CD8-positive, alpha-beta memory T cell (primary cell): ENCODE results near the gene SRA1. TPM values are rescaled to one million over a fixed set of nuclear protein-coding genes. Genes with fewer than 3 reads are reported as not detected.

ENCODE experiments used
- CTCF ChIA-PET: fragments of 350-600 bp; sonication (Branson Sonifier 250); formaldehyde crosslinking; loops from one replicate; lab custom pipeline; 2021; ENCODE audit warnings: antibody characterized with exemption; lab: Charles Lee
- POLR2A ChIA-PET: fragments of 350-600 bp; sonication (Branson Sonifier 250); formaldehyde crosslinking; loops from one replicate; lab custom pipeline; 2021; ENCODE audit warnings: antibody characterized with exemption; lab: Charles Lee
- DNase-seq, 5 donors: peaks; one replicate each; pipeline versions ENCODE4 v3.0.0 to v3.0.0-alpha.2; 2020 to 2022; ENCODE audit warnings: mixed read lengths in 1 of 5
- H3K27ac ChIP-seq: one replicate; pipeline ENCODE4 v1.7.0; 2013; ENCODE audit warnings: low read depth, mild to moderate bottlenecking, low read length, moderate library complexity
- H3K27me3 ChIP-seq: 2 replicates; pipeline ENCODE4 v1.7.0; 2013; ENCODE audit warnings: low read length, mild to moderate bottlenecking; ENCODE audit not compliant: insufficient read depth, poor library complexity, severe bottlenecking
- H3K36me3 ChIP-seq: 2 replicates; pipeline ENCODE4 v1.7.0; 2013; ENCODE audit warnings: mild to moderate bottlenecking, low read length, moderate library complexity; ENCODE audit not compliant: insufficient read depth
- H3K4me1 ChIP-seq: 2 replicates; pipeline ENCODE4 v1.7.0; 2013; ENCODE audit warnings: mild to moderate bottlenecking, low read length, moderate library complexity; ENCODE audit not compliant: insufficient read depth
- H3K4me3 ChIP-seq: 2 replicates; pipeline ENCODE4 v1.7.0; 2013; ENCODE audit warnings: mild to moderate bottlenecking, low read length
- H3K9me3 ChIP-seq: 2 replicates; pipeline ENCODE4 v1.7.0; 2013; ENCODE audit warnings: mild to moderate bottlenecking, low read length
- H3K27ac Mint-ChIP-seq, 8 donors: one replicate each; pipeline ENCODE4 v1.8.0; 2020 to 2021; ENCODE audit warnings: mixed read lengths in 8 of 8, mild to moderate bottlenecking in 6 of 8, inconsistent platforms in 3 of 8, moderate library complexity in 3 of 8
- H3K27me3 Mint-ChIP-seq, 2 donors: one replicate each; pipeline ENCODE4 v1.8.0; 2020 to 2021; ENCODE audit warnings: mixed read lengths in 2 of 2, mild to moderate bottlenecking in 1 of 2, moderate library complexity in 1 of 2
- H3K36me3 Mint-ChIP-seq, 3 donors: one replicate each; pipeline ENCODE4 v1.8.0; 2020 to 2021; ENCODE audit warnings: mixed read lengths in 3 of 3, inconsistent platforms in 1 of 3, mild to moderate bottlenecking in 1 of 3
- H3K4me1 Mint-ChIP-seq, 3 donors: one replicate each; pipeline ENCODE4 v1.8.0; 2020 to 2021; ENCODE audit warnings: mixed read lengths in 3 of 3, inconsistent platforms in 1 of 3, mild to moderate bottlenecking in 1 of 3
- H3K4me3 Mint-ChIP-seq, 7 donors: one replicate each; pipeline ENCODE4 v1.8.0; 2020 to 2021; ENCODE audit warnings: mixed read lengths in 7 of 7, mild to moderate bottlenecking in 6 of 7, moderate library complexity in 4 of 7, inconsistent platforms in 2 of 7
- H3K9me3 Mint-ChIP-seq, 5 donors: one replicate each; pipeline ENCODE4 v1.8.0; 2020 to 2022; ENCODE audit warnings: mixed read lengths in 5 of 5, mild to moderate bottlenecking in 3 of 5, moderate library complexity in 2 of 5, inconsistent platforms in 1 of 5
- polyA plus RNA-seq: library from polyadenylated mRNA; unstranded; fragments of 300-500 nt; fragmentation: Illumina TruSeq; gene quantifications from one replicate; pipeline ENCODE4 v1.2.3, GENCODE V29; 2021
- total RNA-seq, 2 experiments: library from RNA; stranded (reverse); gene quantifications; one replicate each; pipeline ENCODE4 v1.2.3, GENCODE V29; 2021

Gene SRA1
- total and polyA plus RNA-seq, 3 experiments from 2014 or later, result 36.1 to 60.7 (median 59.6) TPM

- no peaks in the 10 kb centered on the region for H3K27me3 Mint-ChIP-seq
- H3K4me1 Mint-ChIP-seq, result peaks cover 43 to 76% (median 49%) of the 10 kb centered on the region in 3 donors
- Histone ChIP-seq H3K4me1 (peaks cover 38% of the 10 kb centered on the region), H3K27ac (peak within 1 kb of the TSS; percentile 91), H3K4me3 (peak within 1 kb of the TSS; percentile 90), H3K9me3 (no peaks in the 10 kb centered on the region), H3K36me3 (peaks cover 21% of the 10 kb centered on the region), H3K27me3 (no peaks in the 10 kb centered on the region)
- no peaks in the 10 kb centered on the region for H3K9me3 Mint-ChIP-seq
- H3K36me3 Mint-ChIP-seq, result peaks cover 4 to 64% (median 5%) of the 10 kb centered on the region in 3 donors
- ChIA-PET POLR2A (interaction anchor here (0.6 to 2.9 kb wide), 8 partner anchors 10 to 457 kb away, joined by 3 to 29 read pairs (median 3); partner anchors contain the start of genes ANKHD1, EIF4EBP3, IK and NDUFA2), CTCF (interaction anchor here (1.2 to 1.8 kb wide), 3 partner anchors 17 to 71 kb away, joined by 3 to 8 read pairs (median 4); partner anchors contain the start of genes CD14 and EIF4EBP3)
- H3K4me3 Mint-ChIP-seq, result peak within 1 kb of the TSS; percentile 87 to 98 (median 96)
- peak within 1 kb of the TSS; percentile 87 to 100 (median 98) for H3K27ac Mint-ChIP-seq
- peak; percentile 96 to 99 (median 98) for DNase-seq
Observed at GRCh38 chr5:140564196-140565023, 7.1 kb upstream of the SRA1 start, which contains the start of the genes APBB3 and SLC35A4. Gene APBB3 (minus strand): TSS chr5:140564598. CDS start chr5:140564245, 353 bp downstream. Gene SLC35A4 (plus strand): TSS chr5:140564828. CDS start chr5:140567170, 2,342 bp downstream.

GRCh38 chr5:140563596-140563995, 6.3 kb upstream of the SRA1 start:
- peaks cover 21% of the 10 kb centered on the region for H3K36me3 ChIP-seq
- ChIA-PET CTCF (interaction anchor here (1.2 to 1.6 kb wide), 2 partner anchors 16 to 69 kb away, joined by 3 to 8 read pairs; partner anchors contain the start of genes CD14 and EIF4EBP3), POLR2A (interaction anchor here (0.6 to 2.9 kb wide), 7 partner anchors 9 to 162 kb away, joined by 3 to 29 read pairs (median 3); partner anchors contain the start of genes ANKHD1, EIF4EBP3, IK and NDUFA2)
- Mint-ChIP-seq H3K4me3 (peak overlapping the region; percentile 87 to 98 (median 96)), H3K9me3 (no peaks in the 10 kb centered on the region), H3K27me3 (no peaks in the 10 kb centered on the region), H3K4me1 (peaks cover 36 to 68% (median 49%) of the 10 kb centered on the region in 3 donors), H3K27ac (peak overlapping the region; percentile 87 to 100 (median 98)), H3K36me3 (peaks cover 4 to 59% (median 5%) of the 10 kb centered on the region in 3 donors)
- peak overlapping the region; percentile 90 for H3K4me3 ChIP-seq
- peak overlapping the region; percentile 91 for H3K27ac ChIP-seq
- no peaks in the 10 kb centered on the region for H3K9me3 ChIP-seq
- no peak for DNase-seq
- H3K4me1 ChIP-seq, result peaks cover 30% of the 10 kb centered on the region
- H3K27me3 ChIP-seq, result no peaks in the 10 kb centered on the region

GRCh38 chr5:140561753-140562523, 4.7 kb upstream of the SRA1 start:
- H3K36me3 ChIP-seq, result peaks cover 19% of the 10 kb centered on the region
- H3K27ac ChIP-seq, result no peak overlapping the region
- no peaks in the 10 kb centered on the region for H3K27me3 ChIP-seq
- DNase-seq, result no peak
- H3K27me3 Mint-ChIP-seq, result no peaks in the 10 kb centered on the region
- POLR2A ChIA-PET, result interaction anchor here (0.9 kb wide), 1 partner anchor 13 kb away, joined by 3 read pairs; no protein-coding TSS in a partner anchor
- no peaks in the 10 kb centered on the region for H3K9me3 ChIP-seq
- no peak overlapping the region for H3K4me3 ChIP-seq
- no peaks in the 10 kb centered on the region for H3K9me3 Mint-ChIP-seq
- H3K27ac Mint-ChIP-seq, result peak overlapping the region in 6 of 8 donors; percentile 29 to 98 (median 90)
- H3K4me1 Mint-ChIP-seq, result peaks cover 40 to 61% (median 55%) of the 10 kb centered on the region in 3 donors
- peak overlapping the region in 2 of 7 donors; percentile 87 to 96 for H3K4me3 Mint-ChIP-seq
- H3K36me3 Mint-ChIP-seq, result peaks cover 4 to 51% (median 4%) of the 10 kb centered on the region in 3 donors
- H3K4me1 ChIP-seq, result peaks cover 33% of the 10 kb centered on the region
- CTCF ChIA-PET, result no interaction called here

GRCh38 chr5:140560227-140560626, 3.0 kb upstream of the SRA1 start:
- H3K9me3 ChIP-seq, result no peaks in the 10 kb centered on the region
- H3K4me1 ChIP-seq, result peaks cover 38% of the 10 kb centered on the region
- Mint-ChIP-seq H3K9me3 (no peaks in the 10 kb centered on the region), H3K36me3 (peaks cover 3 to 48% (median 4%) of the 10 kb centered on the region in 3 donors), H3K4me1 (peaks cover 43 to 60% (median 53%) of the 10 kb centered on the region in 3 donors), H3K27me3 (no peaks in the 10 kb centered on the region), H3K4me3 (peak overlapping the region in 1 of 7 donors; percentile 31), H3K27ac (peak overlapping the region in 1 of 8 donors; percentile 84)
- ChIA-PET POLR2A (no interaction called here), CTCF (interaction anchor here (4.1 kb wide), 1 partner anchor 12 kb away, joined by 34 read pairs; the partner anchor contains the start of gene EIF4EBP3)
- no peak overlapping the region for H3K4me3 ChIP-seq
- H3K36me3 ChIP-seq, result peaks cover 13% of the 10 kb centered on the region
- no peak overlapping the region for H3K27ac ChIP-seq
- no peak for DNase-seq
- H3K27me3 ChIP-seq, result no peaks in the 10 kb centered on the region

GRCh38 chr5:140558542-140558941, 1.3 kb upstream of the SRA1 start:
- H3K27ac Mint-ChIP-seq, result peak overlapping the region in 5 of 8 donors; percentile 4 to 97 (median 95)
- peaks cover 47 to 62% (median 54%) of the 10 kb centered on the region in 3 donors for H3K4me1 Mint-ChIP-seq
- no peaks in the 10 kb centered on the region for H3K27me3 Mint-ChIP-seq
- Histone ChIP-seq H3K9me3 (no peaks in the 10 kb centered on the region), H3K27me3 (no peaks in the 10 kb centered on the region), H3K36me3 (peaks cover 13% of the 10 kb centered on the region), H3K4me1 (peaks cover 40% of the 10 kb centered on the region), H3K27ac (no peak overlapping the region), H3K4me3 (no peak overlapping the region)
- CTCF ChIA-PET, result interaction anchor here (4.1 kb wide), 1 partner anchor 11 kb away, joined by 34 read pairs; the partner anchor contains the start of gene EIF4EBP3
- peaks cover 3 to 47% (median 4%) of the 10 kb centered on the region in 3 donors for H3K36me3 Mint-ChIP-seq
- DNase-seq, result no peak
- H3K4me3 Mint-ChIP-seq, result peak overlapping the region in 2 of 7 donors; percentile 33 to 91
- POLR2A ChIA-PET, result interaction anchor here (0.9 to 2.1 kb wide), 2 partner anchors 12 to 81 kb away, joined by 4 to 5 read pairs; no protein-coding TSS in a partner anchor
- H3K9me3 Mint-ChIP-seq, result no peaks in the 10 kb centered on the region

- H3K4me3 ChIP-seq, result no peak overlapping the region
- no peaks in the 10 kb centered on the region for H3K27me3 ChIP-seq
- H3K36me3 Mint-ChIP-seq, result peaks cover 3 to 53% (median 4%) of the 10 kb centered on the region in 3 donors
- H3K27me3 Mint-ChIP-seq, result no peaks in the 10 kb centered on the region
- H3K4me3 Mint-ChIP-seq, result peak overlapping the region; percentile 77 to 97 (median 93)
- DNase-seq, result no peak
- H3K9me3 ChIP-seq, result no peaks in the 10 kb centered on the region
- POLR2A ChIA-PET, result interaction anchor here (1.0 to 2.1 kb wide), 4 partner anchors 10 to 90 kb away, joined by 4 to 12 read pairs (median 6); partner anchors contain the start of genes EIF4EBP3, IK and NDUFA2
- CTCF ChIA-PET, result interaction anchor here (1.4 to 4.1 kb wide), 3 partner anchors 8 to 77 kb away, joined by 3 to 34 read pairs (median 4); partner anchors contain the start of gene EIF4EBP3
- H3K4me1 ChIP-seq, result peaks cover 34% of the 10 kb centered on the region
- peaks cover 49 to 62% (median 54%) of the 10 kb centered on the region in 3 donors for H3K4me1 Mint-ChIP-seq
- peak overlapping the region; percentile 96 for H3K27ac ChIP-seq
- peaks cover 13% of the 10 kb centered on the region for H3K36me3 ChIP-seq
- H3K9me3 Mint-ChIP-seq, result no peaks in the 10 kb centered on the region
- H3K27ac Mint-ChIP-seq, result peak overlapping the region; percentile 91 to 99 (median 96)
Observed at GRCh38 chr5:140557965-140558364, 692 bp upstream of the SRA1 start.

GRCh38 chr5:140556438-140556837, 835 bp downstream of the SRA1 start:
- POLR2A ChIA-PET, result interaction anchor here (1.8 kb wide), 1 partner anchor 8 kb away, joined by 12 read pairs; the partner anchor contains the start of gene EIF4EBP3
- DNase-seq, result peak in 1 of 5 donors; percentile 12
- Histone ChIP-seq H3K27ac (peak overlapping the region; percentile 96), H3K4me3 (peak overlapping the region; percentile 60), H3K4me1 (peaks cover 30% of the 10 kb centered on the region), H3K27me3 (no peaks in the 10 kb centered on the region), H3K9me3 (no peaks in the 10 kb centered on the region), H3K36me3 (peaks cover 13% of the 10 kb centered on the region)
- Mint-ChIP-seq H3K4me3 (peak overlapping the region; percentile 77 to 97 (median 93)), H3K9me3 (no peaks in the 10 kb centered on the region), H3K27me3 (no peaks in the 10 kb centered on the region), H3K4me1 (peaks cover 48 to 58% (median 50%) of the 10 kb centered on the region in 3 donors), H3K36me3 (peaks cover 4 to 54% (median 5%) of the 10 kb centered on the region in 3 donors), H3K27ac (peak overlapping the region; percentile 91 to 99 (median 96))
- CTCF ChIA-PET, result interaction anchor here (1.0 to 4.1 kb wide), 3 partner anchors 9 to 83 kb away, joined by 3 to 34 read pairs (median 3); partner anchors contain the start of genes EIF4EBP3 and TMCO6
